ENCODE results near the gene MYO18A. TPM values are rescaled to one million over a fixed set of nuclear protein-coding genes. Genes with fewer than 3 reads are reported as not detected.

MYO18A gene
- total and polyA plus RNA-seq, 10 of the 15 experiments (the other 5 are each of a cell fraction or from before 2014, with no cell fraction given) = 2.9 to 66.0 (median 24.5) TPM

GRCh38 chr17:29157310-29157709, 22.9 kb downstream of the MYO18A start:
- BruUV-seq (replicated peaks) = no TSS peak
- intact Hi-C loops (cut with micrococcal nuclease; ENCODE audit: unreplicated experiment) = no loop called here
- Histone ChIP-seq H2AFZ (ENCODE audit: control insufficient read depth, low read depth, low read length) (no peak overlapping the region), H3K4me2 (ENCODE audit: control insufficient read depth, insufficient read depth) (no peak overlapping the region), H3K79me2 (ENCODE audit: control insufficient read depth, insufficient read depth, low read length) (no peaks in the 10 kb centered on the region), H3K4me1 (ENCODE audit: control insufficient read depth, insufficient read depth, low read length) (peaks cover 7% of the 10 kb centered on the region), H3K36me3 (ENCODE audit: control insufficient read depth in 2 of 2, insufficient read depth in 2 of 2, low read length in 1 of 2) (no peaks in the 10 kb centered on the region; a peak in 1 of 4 replicates), H3K27ac (ENCODE audit: control insufficient read depth, insufficient read depth) (no peak overlapping the region), H3K4me3 (no peak overlapping the region), H3K27me3 (replicated peaks in 1 of 2; ENCODE audit: control insufficient read depth in 2 of 2, insufficient read depth in 2 of 2, low read length in 1 of 2) (no peaks in the 10 kb centered on the region), H4K20me1 (ENCODE audit: control insufficient read depth, insufficient read depth) (no peaks in the 10 kb centered on the region), H3K9me3 (replicated peaks; ENCODE audit: control insufficient read depth, insufficient read depth, low read length) (no peaks in the 10 kb centered on the region), H3K9ac (ENCODE audit: control insufficient read depth, insufficient read depth, low read length) (no peak overlapping the region)
- ChIA-PET SMC1A (ENCODE audit: uncharacterized antibody, unreplicated experiment) (interaction anchor here (1.4 kb wide), 1 partner anchor 10 kb away, joined by 5 read pairs; no protein-coding TSS in a partner anchor), CTCF (interaction anchor here (1.1 to 2.7 kb wide), 3 partner anchors 23 to 40 kb away, joined by 3 to 11 read pairs (median 3); partner anchors contain the start of gene MYO18A), POLR2A (interaction anchor here (2.5 kb wide), 1 partner anchor 137 kb away, joined by 7 read pairs; the partner anchor contains the start of gene NUFIP2), RAD21 (ENCODE audit: unreplicated experiment) (interaction anchor here (1.4 kb wide), 1 partner anchor 23 kb away, joined by 3 read pairs; the partner anchor contains the start of gene MYO18A)
- in situ Hi-C loops (cut with MboI) = no loop called here
- no peak for FAIRE-seq
- DNase-seq (ENCODE audit: low read depth, low spot score) = no peak
- 95% methylated on average over 1 of the region's 1 CpG for WGBS (ENCODE audit: insufficient coverage, insufficient replicate concordance, low lambda C conversion rate, missing lambda C conversion rate)
- ATAC-seq = no peak
- no peak for TF ChIP-seq ZNF384 (IDR thresholded peaks at IDR 0.05; ENCODE audit: borderline replicate concordance, low read depth, low read length)
- TF ChIP-seq CUX1 (IDR thresholded peaks at IDR 0.05; ENCODE audit: insufficient replicate concordance, low read depth, low read length) = no peak
- TF ChIP-seq NR2F1 (conservative IDR thresholded peaks at IDR 0.05) = no peak
- no peak for TF ChIP-seq SMAD5 (IDR thresholded peaks at IDR 0.05; ENCODE audit: low read depth)
- TF ChIP-seq BMI1 (IDR thresholded peaks at IDR 0.05; ENCODE audit: borderline replicate concordance) = no peak
- no peak for TF ChIP-seq JUND (IDR thresholded peaks at IDR 0.05; ENCODE audit: low read depth, low read length)
- TF ChIP-seq SREBF1 (IDR thresholded peaks at IDR 0.05; ENCODE audit: low read length) = no peak
- TF ChIP-seq POU2F2 (IDR thresholded peaks at IDR 0.05; ENCODE audit: borderline replicate concordance, low read depth, low read length) = no peak
- no peak for TF ChIP-seq MTA2 (IDR thresholded peaks at IDR 0.05; ENCODE audit: low read depth)
- TF ChIP-seq CEBPZ (IDR thresholded peaks at IDR 0.05; ENCODE audit: low read depth, low read length) = no peak
- TF ChIP-seq ZSCAN29 (IDR thresholded peaks at IDR 0.05) = no peak
- TF ChIP-seq LARP7 (IDR thresholded peaks at IDR 0.05) = no peak
- TF ChIP-seq EZH2 (IDR thresholded peaks at IDR 0.05; ENCODE audit: borderline replicate concordance, control insufficient read depth, low read depth, low read length) = no peak
- no peak for TF ChIP-seq BHLHE40 (IDR thresholded peaks at IDR 0.05; ENCODE audit: borderline replicate concordance in 1 of 2, low read depth in 2 of 2, low read length in 1 of 2)
- TF ChIP-seq RCOR1 (conservative IDR thresholded peaks at IDR 0.05; ENCODE audit: low read depth, low read length) = no peak

Measured in GM12878 (cell line).